Measurements from ENCODE around the gene TCERG1L.
"Not testable (repeated sequence)": the region's sequence is repeated elsewhere in the genome, so short reads cannot be mapped to it uniquely, and the experiment has no call there.

Gene TCERG1L

DNA sequence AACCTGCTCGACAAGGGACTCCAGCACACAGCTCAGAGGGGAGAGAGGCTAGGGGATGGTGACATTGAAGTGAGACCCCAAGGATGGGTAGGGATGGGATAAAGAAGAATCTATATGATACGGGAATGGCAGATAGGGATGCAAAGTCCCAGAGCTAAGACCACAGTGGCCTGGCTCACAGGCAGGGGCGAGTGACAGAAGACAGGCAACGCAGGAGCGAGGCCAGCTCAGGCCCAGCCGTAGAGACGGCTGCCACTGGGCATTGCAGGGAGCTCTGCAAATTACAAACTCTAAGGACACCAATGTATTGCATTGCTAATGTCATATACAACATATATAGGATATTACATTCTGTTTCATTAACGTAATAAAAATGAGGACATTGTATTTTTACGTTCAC is 131.4 kb downstream of the TCERG1L start:
- DNase-seq, result no peak

DNA sequence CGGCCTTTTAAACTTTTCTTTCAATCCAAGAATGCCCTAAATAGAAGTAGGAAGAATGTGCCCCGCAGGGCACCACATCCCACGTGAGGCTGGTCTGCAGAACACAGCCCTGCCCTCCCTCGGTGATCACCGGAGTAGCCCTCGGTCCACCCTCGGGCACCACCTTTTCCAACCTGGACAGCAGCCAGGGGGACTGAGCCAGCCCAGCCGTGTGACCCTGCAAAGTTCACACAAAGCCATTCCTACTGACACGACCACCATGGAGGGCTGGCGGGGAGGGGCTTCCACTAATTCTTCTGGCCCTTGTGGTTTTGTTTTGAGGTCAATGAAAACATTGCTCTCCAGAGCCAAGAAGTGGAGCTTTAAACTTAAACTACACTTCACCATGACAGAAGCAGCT is 132.2 kb downstream of the TCERG1L start:
- DNase-seq, result no peak

DNA sequence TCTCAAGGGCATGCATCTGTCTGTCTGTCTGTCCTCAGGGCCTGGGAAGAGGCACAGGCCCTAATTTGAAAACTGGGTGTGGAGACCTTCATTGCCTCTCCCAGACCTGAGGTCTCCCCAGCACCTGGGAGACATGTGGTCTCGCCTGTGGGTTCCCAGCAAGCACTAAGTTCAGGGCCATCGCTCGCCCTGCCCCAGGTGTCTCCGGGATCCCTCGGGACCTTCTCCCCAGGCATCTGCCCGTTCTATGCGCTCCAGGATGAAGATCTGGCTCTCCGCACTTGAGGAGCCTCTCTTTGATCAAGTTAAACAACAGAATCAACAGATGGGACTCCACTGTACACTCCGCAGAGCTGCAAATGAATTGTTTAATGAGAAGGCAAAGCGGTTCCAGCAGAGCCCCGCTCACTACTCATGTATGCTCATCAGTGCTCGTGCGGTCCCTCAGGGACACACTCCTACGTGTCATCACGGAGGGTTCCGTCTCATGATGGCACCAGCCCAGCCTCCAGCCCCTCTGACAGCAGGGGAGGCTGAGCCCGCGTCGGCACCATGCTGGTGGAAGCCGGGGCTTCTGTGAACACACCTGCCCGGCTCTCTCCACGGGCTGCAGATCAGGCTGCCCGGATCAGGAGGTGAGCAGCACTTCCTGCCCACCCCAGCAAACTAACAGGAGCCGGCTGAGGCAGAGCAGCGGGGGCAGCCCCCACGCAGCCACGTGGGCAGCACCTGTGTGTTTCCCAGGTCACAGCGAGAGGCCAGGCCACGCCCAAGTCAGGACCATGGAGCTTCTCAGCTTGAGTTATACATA is 132.8 kb downstream of the TCERG1L start:
- no peak for DNase-seq

- DNase-seq, result no peak
These were observed 133.8 kb downstream of the TCERG1L start for GRCh38 chr10:131177431-131178327.

GRCh38 chr10:131176907-131177306 is 134.6 kb downstream of the TCERG1L start:
- no peak for DNase-seq

GRCh38 chr10:131176324-131176723 is 135.2 kb downstream of the TCERG1L start:
- not testable (repeated sequence) for DNase-seq

GRCh38 chr10:131175891-131176290 is 135.6 kb downstream of the TCERG1L start:
- no peak for DNase-seq

DNA sequence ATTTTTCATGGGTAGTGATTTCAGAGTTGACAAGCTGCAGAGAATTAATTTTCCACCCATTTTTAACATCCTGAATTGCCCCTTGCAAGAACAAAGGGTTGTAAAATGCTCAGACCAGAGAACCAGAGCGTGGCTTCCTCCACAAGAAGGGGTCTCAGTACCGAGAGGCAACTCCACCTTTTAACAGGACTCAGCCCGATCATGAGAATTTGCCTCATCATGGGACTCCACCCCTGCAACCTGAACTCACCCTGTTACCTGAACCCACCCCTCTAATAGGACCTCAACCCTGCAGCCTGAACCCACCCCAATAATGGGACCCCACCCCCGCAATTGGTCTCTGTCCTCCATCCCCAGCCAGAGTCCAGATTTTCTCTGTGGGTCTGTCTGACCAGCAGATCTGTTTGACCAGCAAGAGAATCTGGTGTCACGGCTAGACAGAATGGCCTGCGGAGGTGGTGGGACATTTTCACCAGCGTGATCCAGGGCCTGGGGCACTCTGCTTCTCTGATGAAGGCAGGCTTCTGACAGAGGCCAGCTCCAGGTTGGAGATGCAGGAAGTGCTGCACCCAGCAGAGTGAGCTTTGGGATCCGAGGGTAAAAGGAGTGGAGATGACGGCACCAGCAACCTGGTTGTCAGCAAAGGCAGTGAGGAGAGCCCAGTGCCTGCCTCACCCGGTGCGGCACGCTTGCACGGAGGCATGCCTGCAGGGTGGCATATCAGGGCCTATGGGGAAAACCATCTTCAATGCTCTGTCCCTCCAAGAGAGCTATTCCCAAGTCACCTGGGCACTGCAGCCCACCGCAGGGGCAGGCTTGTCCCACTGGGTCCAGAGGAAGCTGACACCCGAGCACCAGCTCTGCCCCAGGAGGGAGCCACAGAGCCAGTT is 136.6 kb downstream of the TCERG1L start:
- DNase-seq, result no peak

- no peak for DNase-seq
These were observed 137.3 kb downstream of the TCERG1L start for GRCh38 chr10:131174211-131174565.

- no peak for DNase-seq
These were observed 137.9 kb downstream of the TCERG1L start for GRCh38 chr10:131173484-131174210.

GRCh38 chr10:131172433-131172832 is 139.1 kb downstream of the TCERG1L start:
- DNase-seq, result no peak

DNA sequence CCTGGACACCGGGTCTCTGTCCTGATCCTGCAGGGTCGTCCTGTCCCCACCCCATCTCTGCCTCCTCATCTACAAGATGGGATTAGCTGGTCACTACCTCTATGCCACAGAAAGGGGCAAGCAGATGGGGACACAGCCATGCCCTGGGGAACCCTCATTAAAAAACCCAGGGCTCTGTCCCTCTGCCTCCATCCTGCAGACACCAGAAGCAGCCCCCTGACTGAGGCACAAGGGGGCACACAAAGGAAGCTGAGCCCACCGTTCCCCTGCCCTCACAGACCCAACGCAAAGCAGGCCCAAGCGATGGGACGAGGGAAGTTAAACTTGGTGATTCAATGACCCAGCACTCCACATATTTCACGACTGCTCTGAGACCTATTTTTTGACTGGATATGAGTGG is 142.4 kb downstream of the TCERG1L start:
- no peak for DNase-seq

GRCh38 chr10:131168238-131168875 is 143.2 kb downstream of the TCERG1L start:
- no peak for DNase-seq

DNA sequence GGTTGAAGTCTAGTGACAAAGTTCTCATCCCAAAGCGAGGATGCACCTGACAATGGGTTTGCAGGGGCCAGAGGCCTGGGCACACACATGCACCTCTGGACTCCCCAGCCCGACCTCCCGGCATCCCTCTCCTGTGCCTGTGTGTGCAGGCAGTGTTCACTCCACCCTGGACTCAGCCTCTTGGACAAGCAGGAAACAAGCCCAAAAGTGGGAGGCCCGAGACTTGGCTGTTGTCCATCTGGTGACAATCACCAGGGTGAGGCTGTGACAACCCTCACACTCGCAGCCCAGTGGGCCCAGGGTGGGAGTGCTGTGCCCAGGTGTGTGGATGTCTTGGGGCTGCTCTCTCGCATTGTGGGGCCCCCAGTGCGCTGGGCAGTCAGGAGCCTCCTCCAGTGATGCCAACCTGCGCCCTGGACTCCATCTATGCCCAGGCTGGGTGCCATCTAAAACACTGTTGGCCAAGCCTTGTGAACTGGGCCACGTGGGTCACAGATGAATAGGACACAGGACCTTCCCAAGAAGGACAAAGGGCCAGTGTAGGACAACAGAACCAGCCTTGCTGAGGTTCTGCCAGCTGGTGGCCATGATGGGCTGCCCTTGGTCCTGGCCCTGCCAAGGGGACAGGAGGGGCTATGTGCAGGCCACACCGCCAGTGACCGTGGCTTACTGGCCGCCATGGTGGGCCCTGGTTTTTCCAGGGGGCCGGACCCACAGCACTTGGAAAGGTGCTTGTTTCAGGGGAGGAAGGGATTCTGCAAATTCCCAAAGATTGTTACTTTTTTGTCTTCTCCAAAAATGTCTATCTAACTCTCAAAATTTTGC is 144.3 kb downstream of the TCERG1L start:
- no peak for DNase-seq

DNA sequence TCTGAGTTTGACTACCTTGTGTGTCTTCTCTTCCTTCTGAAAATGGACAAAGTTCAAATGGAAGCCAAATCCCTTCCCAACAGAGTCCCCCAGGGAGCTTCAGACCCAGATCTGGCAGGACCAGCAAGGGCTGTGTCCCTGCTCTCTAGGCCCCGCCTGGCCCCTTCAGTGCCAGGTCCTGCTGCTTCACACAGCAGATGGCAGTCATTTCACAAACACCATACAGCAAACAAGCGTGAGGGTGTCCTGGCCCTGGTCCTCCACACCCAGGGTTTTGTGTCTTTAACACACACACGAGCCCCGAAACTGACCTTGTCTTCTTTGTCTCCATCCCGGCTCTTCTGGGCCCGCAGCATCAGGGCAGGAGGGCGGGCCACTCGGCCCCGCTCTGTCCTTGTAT is 145.0 kb downstream of the TCERG1L start:
- no peak for DNase-seq

DNA sequence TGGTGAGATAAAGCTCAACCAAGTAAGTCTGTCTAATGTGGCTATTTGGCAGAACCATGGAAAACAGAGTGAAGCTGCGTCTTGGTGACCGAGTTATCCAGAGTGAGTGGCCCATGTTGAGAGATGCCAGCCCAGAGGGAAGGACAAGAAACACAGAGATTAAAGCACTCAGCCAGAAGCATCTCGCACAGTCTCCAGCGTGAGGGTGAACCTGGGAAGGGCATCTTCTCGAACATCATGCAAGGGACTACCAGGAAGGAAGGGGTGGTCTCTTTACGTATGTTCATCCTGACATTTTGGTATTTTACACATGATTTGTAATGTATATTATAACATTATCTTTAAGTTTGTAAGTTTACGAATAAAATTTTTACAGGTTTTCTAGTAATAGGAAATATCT is 146.4 kb downstream of the TCERG1L start:
- no peak for DNase-seq

DNA sequence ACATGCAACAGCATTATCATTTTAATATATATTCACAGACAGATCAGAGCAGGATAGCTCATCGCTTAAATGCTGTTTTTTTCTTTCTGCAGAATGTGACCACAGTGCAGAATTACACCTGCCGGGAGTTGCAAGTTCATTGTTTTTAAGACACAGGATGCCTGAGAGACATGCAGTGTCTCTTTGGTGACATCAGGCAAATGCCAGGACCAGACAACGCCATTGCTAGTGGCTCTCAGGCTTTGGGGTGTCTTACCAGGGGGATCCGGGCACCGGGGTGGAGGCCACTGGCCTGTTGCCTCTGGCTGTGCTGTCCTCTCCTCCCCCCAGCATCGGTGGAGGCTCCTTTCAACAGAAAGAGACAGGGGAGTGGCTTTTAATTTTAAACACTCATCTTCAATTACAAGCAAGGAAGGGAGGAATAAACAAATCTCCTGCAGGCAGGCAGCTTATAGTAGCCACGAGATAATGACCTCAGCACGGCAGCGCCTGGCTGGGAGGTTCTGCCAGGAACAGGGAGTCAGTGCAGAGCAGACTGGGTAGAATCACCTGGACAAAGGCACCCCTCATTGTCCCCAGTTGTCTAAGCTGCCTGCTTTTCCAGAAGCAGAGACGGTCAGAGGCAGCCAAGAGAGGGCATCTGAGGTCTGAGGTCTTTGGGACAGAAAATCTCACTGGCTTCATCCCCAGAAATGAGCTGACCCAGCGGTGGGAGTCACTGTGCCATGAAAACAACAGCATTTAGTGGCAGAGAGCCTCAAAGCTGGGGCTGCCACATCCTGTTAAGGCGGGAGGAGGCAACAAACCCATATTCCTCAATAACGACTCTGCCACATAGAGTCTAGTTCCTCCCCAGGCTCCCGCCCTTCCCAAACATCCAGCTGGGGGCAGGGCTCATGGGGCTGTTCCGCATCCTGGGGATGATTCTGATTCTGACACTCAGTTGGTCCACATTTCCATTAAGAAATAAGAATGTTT is 148.4 kb downstream of the TCERG1L start:
- no peak for DNase-seq

DNA sequence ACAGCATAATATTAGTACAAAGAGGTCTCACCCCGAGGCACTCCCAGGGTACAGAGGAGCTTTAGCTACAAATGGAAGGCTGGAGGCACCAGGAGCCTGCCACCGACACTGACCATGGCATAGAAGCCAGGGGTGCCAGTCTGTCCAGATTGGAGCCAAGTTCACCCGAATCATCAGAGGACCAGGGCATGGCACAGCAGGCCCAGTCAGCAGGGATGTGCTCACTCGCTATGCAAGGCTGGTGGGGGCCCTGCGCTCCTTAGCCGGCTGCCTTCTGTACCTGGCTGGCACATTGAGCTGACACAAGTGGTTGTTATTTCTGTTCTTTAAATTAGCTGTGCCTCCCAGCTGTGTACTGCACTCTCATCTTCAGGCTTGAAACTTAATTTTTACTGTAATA is 149.3 kb downstream of the TCERG1L start:
- DNase-seq, result no peak

DNA sequence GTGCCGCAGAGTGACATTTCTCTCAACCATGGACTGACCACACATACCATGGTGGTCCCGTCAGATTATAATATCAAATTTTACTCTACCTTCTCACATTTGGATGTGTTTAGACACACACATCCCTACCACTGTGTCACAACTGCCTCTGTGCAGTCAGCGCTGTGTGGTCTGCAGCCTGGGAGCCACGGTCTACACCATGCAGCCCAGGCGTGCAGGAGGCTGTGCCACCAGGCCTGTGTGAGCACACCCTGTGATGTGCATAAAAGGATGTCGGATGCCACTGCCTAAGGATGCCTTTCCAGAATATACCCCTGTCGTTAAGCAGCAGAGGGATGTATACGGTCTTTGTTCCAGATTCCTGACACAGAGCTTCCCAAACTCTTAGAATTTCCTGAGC is 150.4 kb downstream of the TCERG1L start:
- DNase-seq, result no peak

Measured in activated CD8-positive, alpha-beta memory T cell treated with anti-CD3 and anti-CD28 coated beads, Interleukin-2, amount 50 U/mL, for 4 hours (primary cell).